ENCODE results near the gene FRYL.

- TF ChIP-seq, protein P1, sequence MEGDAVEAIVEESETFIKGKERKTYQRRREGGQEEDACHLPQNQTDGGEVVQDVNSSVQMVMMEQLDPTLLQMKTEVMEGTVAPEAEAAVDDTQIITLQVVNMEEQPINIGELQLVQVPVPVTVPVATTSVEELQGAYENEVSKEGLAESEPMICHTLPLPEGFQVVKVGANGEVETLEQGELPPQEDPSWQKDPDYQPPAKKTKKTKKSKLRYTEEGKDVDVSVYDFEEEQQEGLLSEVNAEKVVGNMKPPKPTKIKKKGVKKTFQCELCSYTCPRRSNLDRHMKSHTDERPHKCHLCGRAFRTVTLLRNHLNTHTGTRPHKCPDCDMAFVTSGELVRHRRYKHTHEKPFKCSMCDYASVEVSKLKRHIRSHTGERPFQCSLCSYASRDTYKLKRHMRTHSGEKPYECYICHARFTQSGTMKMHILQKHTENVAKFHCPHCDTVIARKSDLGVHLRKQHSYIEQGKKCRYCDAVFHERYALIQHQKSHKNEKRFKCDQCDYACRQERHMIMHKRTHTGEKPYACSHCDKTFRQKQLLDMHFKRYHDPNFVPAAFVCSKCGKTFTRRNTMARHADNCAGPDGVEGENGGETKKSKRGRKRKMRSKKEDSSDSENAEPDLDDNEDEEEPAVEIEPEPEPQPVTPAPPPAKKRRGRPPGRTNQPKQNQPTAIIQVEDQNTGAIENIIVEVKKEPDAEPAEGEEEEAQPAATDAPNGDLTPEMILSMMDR (conservative IDR thresholded peaks at IDR 0.05): no peak
- TF ChIP-seq EZH2 (IDR thresholded peaks at IDR 0.05; ENCODE audit: low read depth): no peak
Observed at GRCh38 chr4:48591372-48591771, 188.7 kb downstream of the FRYL start.

All from PC-9 (cell line).